Measurements from ENCODE around the gene PAX8.

PAX8 gene

GRCh38 chr2:113179446-113180045, 99.2 kb downstream of the PAX8 start:
- Histone ChIP-seq H3K9me3 (ENCODE audit: insufficient read depth, low read length, severe bottlenecking) (no peaks in the 10 kb centered on the region), H4K20me1 (ENCODE audit: insufficient read depth, low read length) (peaks cover 83% of the 10 kb centered on the region), H3K27ac (ENCODE audit: low read length) (no peak overlapping the region; the same call in 1 of the 2 replicates), H3K36me3 (ENCODE audit: insufficient read depth, low read length) (peaks cover 91% of the 10 kb centered on the region), H3K79me2 (ENCODE audit: insufficient read depth, low read length) (peaks cover 100% of the 10 kb centered on the region), H2AFZ (ENCODE audit: low read depth, low read length) (no peak overlapping the region), H3K27me3 (ENCODE audit: insufficient read depth, low read length, poor library complexity) (no peaks in the 10 kb centered on the region), H3K4me3 (ENCODE audit: low read depth in 1 of 2, low read length in 2 of 2) (no peak overlapping the region), H3K4me1 (ENCODE audit: insufficient read depth, low read length) (peaks cover 67% of the 10 kb centered on the region), H3K4me2 (ENCODE audit: insufficient read depth, low read length) (0 out of 2 replicates have a peak overlapping the region, but pooled peaks have one; percentile 2), H3K9ac (ENCODE audit: low read depth, low read length) (no peak overlapping the region)
- TF ChIP-seq EZH2 (IDR thresholded peaks at IDR 0.05; ENCODE audit: borderline replicate concordance, low read depth, low read length, severe bottlenecking) (no peak), CTCF (IDR thresholded peaks at IDR 0.05; ENCODE audit: borderline replicate concordance, extremely low read depth, low read length, poor library complexity, severe bottlenecking) (no peak)
- DNase-seq, result no peak
- ATAC-seq (ENCODE audit: insufficient read depth, low read depth), result no peak

GRCh38 chr2:113178891-113179290, 99.8 kb downstream of the PAX8 start:
- Histone ChIP-seq H3K4me1 (ENCODE audit: insufficient read depth, low read length) (peaks cover 71% of the 10 kb centered on the region), H3K9ac (ENCODE audit: low read depth, low read length) (no peak overlapping the region), H3K36me3 (ENCODE audit: insufficient read depth, low read length) (peaks cover 85% of the 10 kb centered on the region), H3K4me2 (ENCODE audit: insufficient read depth, low read length) (0 out of 2 replicates have a peak overlapping the region, but pooled peaks have one; percentile 15), H3K9me3 (ENCODE audit: insufficient read depth, low read length, severe bottlenecking) (no peaks in the 10 kb centered on the region), H4K20me1 (ENCODE audit: insufficient read depth, low read length) (peaks cover 78% of the 10 kb centered on the region), H3K4me3 (ENCODE audit: low read depth in 1 of 2, low read length in 2 of 2) (no peak overlapping the region), H3K27ac (ENCODE audit: low read length) (peak overlapping the region; percentile 15; the same call in 1 of the 2 replicates), H2AFZ (ENCODE audit: low read depth, low read length) (no peak overlapping the region), H3K27me3 (ENCODE audit: insufficient read depth, low read length, poor library complexity) (no peaks in the 10 kb centered on the region), H3K79me2 (ENCODE audit: insufficient read depth, low read length) (peaks cover 100% of the 10 kb centered on the region)
- DNase-seq, result no peak
- no peak for ATAC-seq (ENCODE audit: insufficient read depth, low read depth)
- TF ChIP-seq EZH2 (IDR thresholded peaks at IDR 0.05; ENCODE audit: borderline replicate concordance, low read depth, low read length, severe bottlenecking), result no peak

- peaks cover 98% of the 10 kb centered on the region for H3K79me2 ChIP-seq (ENCODE audit: insufficient read depth, low read length)
- peaks cover 78% of the 10 kb centered on the region for H3K36me3 ChIP-seq (ENCODE audit: insufficient read depth, low read length)
Observed at GRCh38 chr2:113178069-113178746, 100.5 kb downstream of the PAX8 start.

More at GRCh38 chr2:113178069-113178746, 100.5 kb downstream of the PAX8 start:
- Histone ChIP-seq H3K9ac (ENCODE audit: low read depth, low read length) (no peak overlapping the region; the same call in 1 of the 2 replicates), H3K4me1 (ENCODE audit: insufficient read depth, low read length) (peaks cover 74% of the 10 kb centered on the region), H3K27ac (ENCODE audit: low read length) (peak overlapping the region; percentile 15; the same call in 1 of the 2 replicates), H4K20me1 (ENCODE audit: insufficient read depth, low read length) (peaks cover 71% of the 10 kb centered on the region), H3K4me3 (ENCODE audit: low read depth in 1 of 2, low read length in 2 of 2) (no peak overlapping the region), H3K27me3 (ENCODE audit: insufficient read depth, low read length, poor library complexity) (no peaks in the 10 kb centered on the region), H2AFZ (ENCODE audit: low read depth, low read length) (no peak overlapping the region), H3K9me3 (ENCODE audit: insufficient read depth, low read length, severe bottlenecking) (no peaks in the 10 kb centered on the region), H3K4me2 (ENCODE audit: insufficient read depth, low read length) (0 out of 2 replicates have a peak overlapping the region, but pooled peaks have one; percentile 95)
- ATAC-seq (ENCODE audit: insufficient read depth, low read depth) (no peak), DNase-seq (no peak)
- TF ChIP-seq EZH2 (IDR thresholded peaks at IDR 0.05; ENCODE audit: borderline replicate concordance, low read depth, low read length, severe bottlenecking) (no peak), CTCF (IDR thresholded peaks at IDR 0.05; ENCODE audit: borderline replicate concordance, extremely low read depth, low read length, poor library complexity, severe bottlenecking) (no peak)

Data from DND-41 (cell line).